Osteoblast (primary cell): ENCODE results near the gene TMEM164. TPM values are rescaled to one million over a fixed set of nuclear protein-coding genes. Genes with fewer than 3 reads are reported as not detected.

Experiments used
- DNase-seq: peaks from one replicate; pipeline ENCODE4 v3.0.0; 2011; ENCODE audit warnings: low spot score, mixed read lengths; ENCODE audit not compliant: insufficient read length; ENCODE audit errors: missing footprints
- H2AFZ ChIP-seq: 2 replicates; pipeline ENCODE4 v1.6.0; 2011; ENCODE audit warnings: mild to moderate bottlenecking, low read length
- H3K27ac ChIP-seq: 2 replicates; pipeline ENCODE4 v1.5.1; 2011; ENCODE audit warnings: mild to moderate bottlenecking, low read depth, low read length, moderate library complexity
- H3K27me3 ChIP-seq: 2 replicates; pipeline ENCODE4 v1.6.0; 2012; ENCODE audit warnings: mild to moderate bottlenecking, control low read depth, inconsistent platforms, low read length, moderate library complexity; ENCODE audit not compliant: insufficient read depth
- H3K36me3 ChIP-seq: 2 replicates; pipeline ENCODE4 v1.5.1; 2011; ENCODE audit warnings: mild to moderate bottlenecking, low read length, control low read depth, moderate library complexity; ENCODE audit not compliant: insufficient read depth
- H3K4me1 ChIP-seq: 2 replicates; pipeline ENCODE4 v1.5.1; 2011; ENCODE audit warnings: mild to moderate bottlenecking, low read length, control low read depth, moderate library complexity; ENCODE audit not compliant: insufficient read depth
- H3K4me2 ChIP-seq: 2 replicates; pipeline ENCODE4 v1.6.0; 2011; ENCODE audit warnings: mild to moderate bottlenecking, low read length; ENCODE audit not compliant: insufficient read depth
- H3K4me3 ChIP-seq: fragments of 200-600 bp; sonication (generic); 3 replicates; pipeline ENCODE4 v1.5.1; 2012; ENCODE audit warnings: mild to moderate bottlenecking, low read length, inconsistent platforms; ENCODE audit not compliant: insufficient read depth
- H3K79me2 ChIP-seq: 2 replicates; pipeline ENCODE4 v1.6.0; 2012; ENCODE audit warnings: mild to moderate bottlenecking, low read length, control low read depth, inconsistent platforms; ENCODE audit not compliant: insufficient read depth
- H3K9me3 ChIP-seq: 2 replicates; pipeline ENCODE4 v1.5.1; 2011; ENCODE audit warnings: low read depth, low read length, control low read depth
- H4K20me1 ChIP-seq: 2 replicates; pipeline ENCODE4 v1.6.0; 2012; ENCODE audit warnings: mild to moderate bottlenecking, low read length, control low read depth; ENCODE audit not compliant: insufficient read depth
- CTCF ChIP-seq: IDR thresholded peaks from 2 replicates; pipeline ENCODE4 v1.5.1; 2011; ENCODE audit warnings: mild to moderate bottlenecking, low read depth, low read length, moderate library complexity; ENCODE audit errors: extremely low read depth
- total RNA-seq: library from RNA; depleted of rRNA; stranded (reverse); fragments of >200 nt; gene quantifications from 2 replicates; pipeline ENCODE4 v1.2.3, GENCODE V29; 2012

The TMEM164 gene
- total RNA-seq, 1 donor, result 7.6 TPM

- H2AFZ ChIP-seq, result no peak overlapping the region
- no peak overlapping the region for H3K27ac ChIP-seq
- H3K4me3 ChIP-seq, result no peak overlapping the region
- H3K4me1 ChIP-seq, result peaks cover 13% of the 10 kb centered on the region
- H3K9me3 ChIP-seq, result no peaks in the 10 kb centered on the region
- H3K79me2 ChIP-seq, result peaks cover 2% of the 10 kb centered on the region
- TF ChIP-seq CTCF, result no peak
- H4K20me1 ChIP-seq, result peaks cover 5% of the 10 kb centered on the region
- peaks cover 13% of the 10 kb centered on the region for H3K27me3 ChIP-seq
- H3K36me3 ChIP-seq, result no peaks in the 10 kb centered on the region
- H3K4me2 ChIP-seq, result no peak overlapping the region
- no peak for DNase-seq
Observed at GRCh38 chrX:110008011-110008635, 5.2 kb downstream of the TMEM164 start.

- peaks cover 19% of the 10 kb centered on the region for H3K27me3 ChIP-seq
- no peak for TF ChIP-seq CTCF
- no peaks in the 10 kb centered on the region for H3K36me3 ChIP-seq
- no peaks in the 10 kb centered on the region for H3K4me1 ChIP-seq
- no peaks in the 10 kb centered on the region for H3K79me2 ChIP-seq
- no peak for DNase-seq
- H3K27ac ChIP-seq, result no peak overlapping the region
- H4K20me1 ChIP-seq, result peaks cover 9% of the 10 kb centered on the region
- H3K9me3 ChIP-seq, result no peaks in the 10 kb centered on the region
- H3K4me2 ChIP-seq, result no peak overlapping the region
- no peak overlapping the region for H2AFZ ChIP-seq
- H3K4me3 ChIP-seq, result no peak overlapping the region
Observed at GRCh38 chrX:110012818-110013485, 10.0 kb downstream of the TMEM164 start.

GRCh38 chrX:110013968-110014367, 11.1 kb downstream of the TMEM164 start:
- TF ChIP-seq CTCF, result no peak
- no peak for DNase-seq
- H4K20me1 ChIP-seq, result peaks cover 9% of the 10 kb centered on the region
- no peak overlapping the region for H3K4me2 ChIP-seq
- no peak overlapping the region for H2AFZ ChIP-seq
- H3K4me1 ChIP-seq, result no peaks in the 10 kb centered on the region
- H3K36me3 ChIP-seq, result no peaks in the 10 kb centered on the region
- H3K4me3 ChIP-seq, result no peak overlapping the region
- no peaks in the 10 kb centered on the region for H3K79me2 ChIP-seq
- no peaks in the 10 kb centered on the region for H3K9me3 ChIP-seq
- no peak overlapping the region for H3K27ac ChIP-seq
- peaks cover 14% of the 10 kb centered on the region for H3K27me3 ChIP-seq

GRCh38 chrX:110015032-110015431, 12.1 kb downstream of the TMEM164 start:
- Histone ChIP-seq H3K4me1 (no peaks in the 10 kb centered on the region), H3K79me2 (no peaks in the 10 kb centered on the region), H3K9me3 (no peaks in the 10 kb centered on the region), H3K36me3 (no peaks in the 10 kb centered on the region), H4K20me1 (peaks cover 9% of the 10 kb centered on the region), H3K27ac (no peak overlapping the region), H3K27me3 (peaks cover 19% of the 10 kb centered on the region), H2AFZ (no peak overlapping the region), H3K4me3 (no peak overlapping the region), H3K4me2 (no peak overlapping the region)
- DNase-seq, result no peak
- TF ChIP-seq CTCF, result no peak
